ENCODE data around the gene AMACR. TPM values are rescaled to one million over a fixed set of nuclear protein-coding genes. Genes with fewer than 3 reads are reported as not detected.
"Not testable (repeated sequence)": the region's sequence is repeated elsewhere in the genome, so short reads cannot be mapped to it uniquely, and the experiment has no call there.

AMACR gene
- total RNA-seq, 2 experiments from 2014 or later = 8.6 to 10.1 TPM

DNA sequence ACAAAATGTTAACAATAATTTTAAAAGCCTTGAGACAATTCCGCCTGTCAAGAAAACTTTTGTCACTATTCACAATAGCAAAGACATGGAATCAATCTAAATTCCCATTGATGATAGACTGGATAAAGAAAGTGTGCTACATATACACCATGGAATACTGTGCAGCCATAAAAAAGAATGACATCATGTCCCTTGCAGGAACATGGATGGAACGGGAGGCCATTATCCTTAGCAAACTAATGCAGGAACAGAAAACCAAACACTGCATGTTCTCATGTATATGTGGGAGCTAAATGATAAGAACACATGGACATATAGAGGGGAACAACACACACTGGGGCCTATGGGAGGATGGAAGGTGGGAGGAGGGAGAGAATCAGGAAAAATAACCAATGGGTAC is 22.7 kb upstream of the AMACR start:
- H3K4me1 Mint-ChIP-seq (ENCODE audit: low read depth); H3K27ac Mint-ChIP-seq; H3K9me3 Mint-ChIP-seq; H3K4me3 Mint-ChIP-seq; DNase-seq; H3K27me3 Mint-ChIP-seq (ENCODE audit: low read depth); CTCF ChIA-PET; intact Hi-C loops (cut with micrococcal nuclease): not testable (repeated sequence)
- H3K36me3 Mint-ChIP-seq (ENCODE audit: low read depth) = peaks cover 12% of the 10 kb centered on the region

DNA sequence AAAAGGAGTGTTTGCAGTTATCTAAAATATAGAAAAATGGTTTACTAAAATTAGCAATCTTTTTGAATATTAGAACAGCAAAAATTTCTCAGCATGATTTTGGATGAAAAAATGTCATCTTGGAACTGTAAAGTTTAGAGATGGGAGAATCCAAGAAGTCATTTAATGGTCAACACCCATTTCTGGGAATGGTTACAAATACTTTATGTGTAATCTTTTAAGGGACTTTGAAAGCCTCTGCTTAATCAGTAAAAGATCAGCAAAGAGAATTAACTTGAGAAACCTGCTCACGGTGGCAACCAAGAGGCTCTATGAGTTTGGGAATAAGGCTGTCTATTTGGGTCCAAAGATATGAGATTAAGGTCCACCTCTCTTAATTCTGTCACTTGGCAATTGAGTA is 22.2 kb upstream of the AMACR start:
- H3K9me3 Mint-ChIP-seq = no peaks in the 10 kb centered on the region
- CTCF ChIA-PET = no interaction called here
- DNase-seq = no peak
- no peak overlapping the region for H3K27ac Mint-ChIP-seq
- H3K36me3 Mint-ChIP-seq (ENCODE audit: low read depth) = peaks cover 12% of the 10 kb centered on the region
- H3K27me3 Mint-ChIP-seq (ENCODE audit: low read depth) = no peaks in the 10 kb centered on the region
- intact Hi-C loops (cut with micrococcal nuclease) = no loop called here
- H3K4me3 Mint-ChIP-seq = no peak overlapping the region
- H3K4me1 Mint-ChIP-seq (ENCODE audit: low read depth) = no peaks in the 10 kb centered on the region

DNA sequence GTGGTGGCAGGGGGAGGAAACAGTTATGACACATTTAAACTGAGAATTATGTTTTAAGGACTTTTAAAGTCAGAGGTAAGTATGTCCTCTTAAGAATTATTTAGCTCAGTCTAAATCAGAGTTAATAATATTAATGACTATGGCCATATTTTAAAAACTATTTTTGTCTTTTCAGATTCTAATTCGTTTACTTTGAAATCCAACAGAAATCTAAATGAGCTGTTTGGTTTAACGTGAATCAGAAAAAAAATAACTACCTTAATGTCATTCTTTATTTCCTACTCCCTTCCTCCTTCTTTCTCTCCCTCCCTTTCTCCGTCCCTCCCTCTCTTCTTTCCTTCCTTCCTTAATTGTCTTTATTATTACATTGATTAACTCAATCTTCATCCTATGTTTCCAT is 20.5 kb upstream of the AMACR start:
- Mint-ChIP-seq H3K27me3 (ENCODE audit: low read depth) (no peaks in the 10 kb centered on the region), H3K4me3 (no peak overlapping the region), H3K36me3 (ENCODE audit: low read depth) (peaks cover 9% of the 10 kb centered on the region), H3K9me3 (no peaks in the 10 kb centered on the region), H3K4me1 (ENCODE audit: low read depth) (peaks cover under 1% of the 10 kb centered on the region), H3K27ac (no peak overlapping the region)
- no peak for DNase-seq
- intact Hi-C loops (cut with micrococcal nuclease) = no loop called here
- CTCF ChIA-PET = no interaction called here

DNA sequence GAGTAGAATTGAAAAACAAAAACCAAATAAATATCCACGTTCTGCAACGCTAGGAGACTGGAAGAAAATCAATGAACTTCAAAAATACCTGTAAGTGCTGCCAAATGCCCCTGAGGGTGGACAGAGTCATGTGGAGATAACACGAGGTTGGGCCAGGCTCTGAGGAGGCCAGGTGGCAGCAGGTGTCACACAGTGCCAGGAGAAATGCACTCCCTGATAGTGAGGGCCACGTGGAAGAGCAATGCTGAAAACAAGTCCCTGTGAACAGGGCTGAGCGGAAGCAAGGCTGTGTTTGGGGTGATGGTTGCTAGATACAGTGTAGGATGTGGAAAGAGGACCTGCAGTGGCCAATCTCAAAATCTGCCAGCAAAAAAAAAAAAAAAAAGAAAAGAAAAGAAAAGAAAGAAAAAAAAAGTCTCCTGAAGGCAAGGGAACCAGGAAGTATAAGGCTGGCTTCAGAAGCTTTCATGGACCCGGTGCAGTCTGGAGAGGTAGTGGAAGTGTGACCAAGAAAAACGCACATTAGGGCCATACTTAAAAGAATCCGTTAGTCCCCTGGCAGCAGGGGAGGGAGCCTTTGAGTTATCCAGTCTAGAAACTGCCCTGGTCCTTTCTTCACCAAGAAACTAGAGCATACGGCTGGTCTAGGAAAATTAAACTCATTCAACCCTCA is 18.4 kb upstream of the AMACR start:
- Mint-ChIP-seq H3K4me3 (no peak overlapping the region), H3K4me1 (ENCODE audit: low read depth) (peaks cover 18% of the 10 kb centered on the region), H3K9me3 (no peaks in the 10 kb centered on the region), H3K36me3 (ENCODE audit: low read depth) (peaks cover 12% of the 10 kb centered on the region), H3K27ac (no peak overlapping the region), H3K27me3 (ENCODE audit: low read depth) (no peaks in the 10 kb centered on the region)
- DNase-seq = no peak
- CTCF ChIA-PET = no interaction called here
- intact Hi-C loops (cut with micrococcal nuclease) = no loop called here

DNA sequence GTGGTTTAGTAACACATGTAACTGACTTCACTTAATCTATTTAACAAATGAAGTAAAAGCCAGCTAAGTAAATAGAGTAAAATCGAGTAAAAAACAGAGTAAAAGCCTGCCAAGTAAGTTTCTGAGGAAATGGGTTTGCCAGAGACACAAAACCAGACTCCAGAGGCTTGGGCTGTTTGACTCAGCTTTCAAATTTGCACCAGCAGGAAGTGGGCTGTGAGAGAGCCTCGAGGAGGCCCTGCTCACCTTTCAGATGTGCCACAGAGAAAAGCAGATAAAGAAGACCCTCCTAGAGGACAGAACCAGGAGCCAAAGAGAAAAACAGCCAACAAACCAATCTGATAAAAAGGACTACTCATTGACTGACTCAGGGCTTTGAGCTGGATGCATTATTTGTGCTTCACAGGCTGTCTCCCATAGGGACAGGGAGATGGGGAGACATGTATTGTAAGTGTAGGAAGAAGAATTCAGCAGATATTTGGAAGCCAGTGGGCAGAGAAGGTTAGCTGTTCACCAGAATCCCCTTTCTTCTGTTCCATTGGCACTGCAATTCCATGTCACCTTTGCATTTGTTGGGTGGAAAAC is 14.4 kb upstream of the AMACR start:
- Mint-ChIP-seq H3K27ac (peak overlapping the region; percentile 32), H3K9me3 (no peaks in the 10 kb centered on the region), H3K4me1 (ENCODE audit: low read depth) (peaks cover 21% of the 10 kb centered on the region), H3K36me3 (ENCODE audit: low read depth) (peaks cover 19% of the 10 kb centered on the region), H3K4me3 (no peak overlapping the region), H3K27me3 (ENCODE audit: low read depth) (no peaks in the 10 kb centered on the region)
- DNase-seq = peak; percentile 58
- CTCF ChIA-PET = interaction anchor here (0.6 to 1.1 kb wide), 3 partner anchors 13 to 60 kb away, joined by 3 read pairs; no protein-coding TSS in a partner anchor
- intact Hi-C loops (cut with micrococcal nuclease) = no loop called here

DNA sequence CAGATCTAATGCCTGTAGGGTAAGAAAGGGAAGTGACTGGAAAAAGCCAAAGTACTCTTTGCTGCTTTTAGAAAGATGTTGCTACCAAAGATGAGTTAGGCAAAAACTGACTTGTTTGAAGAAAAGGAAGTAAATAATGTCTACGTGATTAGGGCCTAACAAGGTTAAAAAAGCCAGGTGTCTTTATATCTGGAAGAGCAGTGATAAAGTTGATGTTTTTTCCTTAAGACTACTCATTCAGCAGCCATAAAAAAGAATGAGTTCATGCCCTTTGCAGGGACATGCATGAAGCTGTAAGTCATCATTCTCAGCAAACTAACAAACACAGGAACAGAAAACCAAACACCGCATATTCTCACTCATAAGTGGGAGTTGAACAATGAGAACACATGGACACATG is 13.5 kb upstream of the AMACR start:
- no peak for DNase-seq
- intact Hi-C loops (cut with micrococcal nuclease) = no loop called here
- Mint-ChIP-seq H3K4me1 (ENCODE audit: low read depth) (peaks cover 21% of the 10 kb centered on the region), H3K9me3 (no peaks in the 10 kb centered on the region), H3K27ac (peak overlapping the region; percentile 27), H3K4me3 (no peak overlapping the region), H3K27me3 (ENCODE audit: low read depth) (no peaks in the 10 kb centered on the region), H3K36me3 (ENCODE audit: low read depth) (peaks cover 19% of the 10 kb centered on the region)
- CTCF ChIA-PET = interaction anchor here (0.9 kb wide), 1 partner anchor 24 kb away, joined by 3 read pairs; no protein-coding TSS in a partner anchor

DNA sequence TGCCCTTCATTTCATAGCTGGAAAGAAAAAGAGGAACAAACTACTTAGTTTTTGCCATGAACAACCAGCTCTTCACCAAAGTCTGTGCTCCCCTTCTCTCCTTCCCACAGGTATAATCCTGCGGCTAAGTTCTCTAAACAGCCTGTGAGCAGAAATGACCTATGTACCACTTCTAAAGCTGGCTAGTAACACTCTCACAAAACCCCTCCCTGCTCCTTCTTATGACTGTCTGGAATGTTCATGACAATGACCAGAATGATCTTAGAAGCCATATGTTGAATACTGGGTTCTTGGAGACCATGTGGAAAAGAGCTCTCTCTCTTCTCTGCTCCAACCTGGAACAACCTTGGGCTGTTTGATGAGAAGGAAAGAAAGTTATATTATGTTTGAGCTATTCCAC is 12.9 kb upstream of the AMACR start:
- Mint-ChIP-seq H3K27ac (no peak overlapping the region), H3K9me3 (no peaks in the 10 kb centered on the region), H3K27me3 (ENCODE audit: low read depth) (no peaks in the 10 kb centered on the region), H3K4me1 (ENCODE audit: low read depth) (peaks cover 21% of the 10 kb centered on the region), H3K4me3 (no peak overlapping the region), H3K36me3 (ENCODE audit: low read depth) (peaks cover 15% of the 10 kb centered on the region)
- CTCF ChIA-PET = interaction anchor here (0.9 kb wide), 1 partner anchor 24 kb away, joined by 3 read pairs; no protein-coding TSS in a partner anchor
- DNase-seq = no peak
- intact Hi-C loops (cut with micrococcal nuclease) = no loop called here

DNA sequence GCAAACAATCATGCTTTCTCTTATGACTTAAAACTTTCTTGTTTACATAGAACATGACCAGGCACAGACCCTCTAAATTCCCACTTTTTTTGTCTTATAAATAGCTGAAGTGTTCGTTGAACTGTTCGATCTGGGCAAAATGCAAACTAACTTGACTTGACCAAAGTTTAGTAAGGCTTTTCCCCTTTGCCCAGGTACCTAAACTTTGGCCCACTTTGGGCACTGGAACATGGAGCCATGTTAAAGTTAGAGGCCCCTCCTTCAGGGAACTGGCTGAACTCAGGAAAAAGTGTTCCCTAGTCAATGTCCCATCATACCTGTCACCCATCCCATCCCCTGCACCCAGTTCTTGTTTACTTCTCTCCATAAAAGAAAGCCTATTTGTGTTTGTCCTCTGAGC is 9.4 kb upstream of the AMACR start:
- peaks cover 24% of the 10 kb centered on the region for H3K4me1 Mint-ChIP-seq (ENCODE audit: low read depth)
- no peaks in the 10 kb centered on the region for H3K27me3 Mint-ChIP-seq (ENCODE audit: low read depth)
- peaks cover 12% of the 10 kb centered on the region for H3K36me3 Mint-ChIP-seq (ENCODE audit: low read depth)
- no peak overlapping the region for H3K27ac Mint-ChIP-seq
- CTCF ChIA-PET = interaction anchor here (1.0 kb wide), 1 partner anchor 20 kb away, joined by 4 read pairs; no protein-coding TSS in a partner anchor
- no peaks in the 10 kb centered on the region for H3K9me3 Mint-ChIP-seq
- no peak for DNase-seq
- intact Hi-C loops (cut with micrococcal nuclease) = no loop called here
- H3K4me3 Mint-ChIP-seq = no peak overlapping the region

DNA sequence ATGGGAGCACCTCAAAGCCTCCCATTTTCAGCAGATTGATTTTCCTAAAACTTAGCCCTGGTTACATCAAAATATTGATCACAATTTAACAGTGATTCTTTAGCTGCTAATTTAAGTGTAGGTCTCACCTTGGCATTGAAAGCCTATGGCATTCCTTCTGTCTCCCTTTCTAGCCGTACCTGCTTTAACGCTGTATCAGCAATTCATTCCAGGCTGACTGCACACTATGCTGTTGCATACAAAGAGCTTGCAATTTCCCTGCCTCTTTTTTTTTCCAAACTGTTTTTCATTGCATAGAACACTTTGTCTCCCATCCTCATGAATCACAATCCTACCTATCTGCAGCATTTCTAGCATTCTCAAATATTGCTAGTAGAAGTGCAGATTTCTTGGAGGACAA is 8.9 kb upstream of the AMACR start:
- no peak overlapping the region for H3K4me3 Mint-ChIP-seq
- H3K27ac Mint-ChIP-seq = no peak overlapping the region
- H3K4me1 Mint-ChIP-seq (ENCODE audit: low read depth) = peaks cover 19% of the 10 kb centered on the region
- CTCF ChIA-PET = no interaction called here
- no peak for DNase-seq
- no peaks in the 10 kb centered on the region for H3K27me3 Mint-ChIP-seq (ENCODE audit: low read depth)
- peaks cover 10% of the 10 kb centered on the region for H3K36me3 Mint-ChIP-seq (ENCODE audit: low read depth)
- intact Hi-C loops (cut with micrococcal nuclease) = no loop called here
- H3K9me3 Mint-ChIP-seq = no peaks in the 10 kb centered on the region

DNA sequence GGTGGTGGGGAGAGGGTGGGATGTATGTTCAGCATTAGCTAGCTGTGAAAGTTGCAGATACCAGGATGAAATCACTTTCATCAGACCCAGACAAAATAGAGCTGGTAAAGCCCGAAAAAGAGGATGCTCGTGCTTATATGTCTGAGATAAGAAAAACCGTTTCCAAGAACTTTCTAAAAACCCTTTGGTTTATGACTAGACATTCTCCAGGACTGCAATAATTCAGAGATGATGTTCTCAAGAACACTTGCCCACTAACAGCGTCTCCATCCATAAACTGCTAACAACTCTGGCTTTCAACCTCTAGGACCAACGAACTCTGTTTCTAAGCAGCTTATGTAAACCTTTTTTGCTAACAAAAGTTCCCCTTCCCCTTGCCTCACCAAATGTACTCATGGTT is 8.4 kb upstream of the AMACR start:
- Mint-ChIP-seq H3K36me3 (ENCODE audit: low read depth) (peaks cover 7% of the 10 kb centered on the region), H3K4me1 (ENCODE audit: low read depth) (peaks cover 14% of the 10 kb centered on the region), H3K4me3 (no peak overlapping the region), H3K9me3 (no peaks in the 10 kb centered on the region), H3K27ac (no peak overlapping the region), H3K27me3 (ENCODE audit: low read depth) (no peaks in the 10 kb centered on the region)
- CTCF ChIA-PET = no interaction called here
- intact Hi-C loops (cut with micrococcal nuclease) = no loop called here
- DNase-seq = no peak

DNA sequence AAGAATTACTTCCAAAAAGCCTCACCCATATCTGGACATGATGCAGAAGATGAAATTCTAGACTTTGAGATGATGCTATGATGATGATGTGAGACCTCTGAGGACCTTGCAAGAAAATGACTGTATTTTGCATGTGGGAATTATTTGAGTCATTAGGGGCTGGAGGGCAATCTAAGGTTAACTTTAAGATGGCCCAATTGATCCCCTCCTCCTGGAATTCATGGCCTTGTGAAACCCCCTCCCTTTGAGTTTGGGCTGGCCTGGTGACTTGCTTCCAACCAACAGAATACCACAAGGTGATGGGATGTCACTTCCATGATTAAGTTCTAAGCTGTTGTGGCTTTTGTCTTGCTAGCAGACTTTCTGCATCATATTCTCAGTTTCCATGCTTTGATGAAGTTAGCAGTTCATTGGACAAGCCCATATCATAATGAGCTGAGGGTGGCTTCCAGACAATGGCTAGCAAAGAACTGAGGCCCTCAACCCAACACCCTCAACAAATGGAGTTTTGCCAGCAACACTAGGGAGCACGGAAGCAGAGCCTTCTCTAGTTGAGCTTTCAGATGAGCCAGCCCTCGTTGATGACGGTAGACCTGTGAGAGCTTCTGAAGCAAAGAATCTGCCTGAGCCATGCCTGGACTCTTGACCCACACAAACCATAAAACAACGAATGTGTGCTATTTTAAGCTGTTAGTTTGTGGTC is 7.4 kb upstream of the AMACR start:
- CTCF ChIA-PET = no interaction called here
- Mint-ChIP-seq H3K36me3 (ENCODE audit: low read depth) (peaks cover 3% of the 10 kb centered on the region), H3K4me3 (no peak overlapping the region), H3K27ac (no peak overlapping the region), H3K9me3 (no peaks in the 10 kb centered on the region), H3K27me3 (ENCODE audit: low read depth) (no peaks in the 10 kb centered on the region), H3K4me1 (ENCODE audit: low read depth) (peaks cover 10% of the 10 kb centered on the region)
- intact Hi-C loops (cut with micrococcal nuclease) = no loop called here
- peak; percentile 31 for DNase-seq

DNA sequence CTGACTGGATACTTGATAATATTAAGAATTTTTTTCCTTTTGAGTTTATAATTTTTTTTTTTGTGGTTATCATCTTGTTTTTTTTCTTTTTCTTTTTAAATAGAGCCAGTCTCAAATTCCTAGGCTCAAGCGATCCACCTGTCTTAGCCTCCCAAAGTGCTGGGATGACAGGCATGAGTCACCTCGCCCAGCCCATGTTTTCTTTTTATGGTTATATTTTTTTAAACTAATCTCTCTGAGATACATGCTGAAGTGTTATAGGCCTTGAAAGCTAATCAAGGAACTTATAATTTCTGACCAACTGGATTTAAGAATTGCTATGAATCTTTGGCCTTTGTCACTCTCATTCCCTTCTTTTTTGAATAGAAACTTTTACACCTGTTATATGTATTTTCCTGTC is 6.8 kb upstream of the AMACR start:
- H3K4me1 Mint-ChIP-seq (ENCODE audit: low read depth) = peaks cover 10% of the 10 kb centered on the region
- no peaks in the 10 kb centered on the region for H3K36me3 Mint-ChIP-seq (ENCODE audit: low read depth)
- H3K4me3 Mint-ChIP-seq = no peak overlapping the region
- DNase-seq = no peak
- no peak overlapping the region for H3K27ac Mint-ChIP-seq
- CTCF ChIA-PET = no interaction called here
- intact Hi-C loops (cut with micrococcal nuclease) = no loop called here
- no peaks in the 10 kb centered on the region for H3K9me3 Mint-ChIP-seq
- H3K27me3 Mint-ChIP-seq (ENCODE audit: low read depth) = no peaks in the 10 kb centered on the region

DNA sequence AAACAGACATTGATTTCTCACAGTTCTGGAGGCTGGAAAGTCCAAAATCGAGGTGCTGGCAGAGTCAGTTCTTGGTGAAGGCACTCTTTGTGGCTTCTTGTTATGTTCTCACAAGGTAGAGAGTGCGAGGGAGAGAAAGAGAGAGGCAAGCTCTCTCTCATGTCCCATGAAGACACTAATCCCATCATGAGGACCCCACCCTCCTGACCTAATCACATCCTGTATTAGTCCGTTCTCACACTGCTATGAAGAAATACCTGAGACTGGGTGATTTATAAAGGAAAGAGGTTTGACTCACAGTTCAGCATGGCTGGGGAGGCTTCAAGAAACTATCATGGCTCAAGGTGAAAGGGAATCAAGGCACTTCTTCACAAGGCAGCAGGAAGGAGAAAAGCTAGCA is 5.7 kb upstream of the AMACR start:
- Mint-ChIP-seq H3K36me3 (ENCODE audit: low read depth) (no peaks in the 10 kb centered on the region), H3K27me3 (ENCODE audit: low read depth) (no peaks in the 10 kb centered on the region), H3K9me3 (no peaks in the 10 kb centered on the region), H3K27ac (no peak overlapping the region), H3K4me1 (ENCODE audit: low read depth) (peaks cover 18% of the 10 kb centered on the region), H3K4me3 (no peak overlapping the region)
- intact Hi-C loops (cut with micrococcal nuclease) = no loop called here
- CTCF ChIA-PET = interaction anchor here (0.9 kb wide), 1 partner anchor 12 kb away, joined by 3 read pairs; no protein-coding TSS in a partner anchor
- DNase-seq = no peak
